IMR-90 (cell line): ENCODE data around the gene KRT78. TPM values are rescaled to one million over a fixed set of nuclear protein-coding genes. Genes with fewer than 3 reads are reported as not detected.

Experiments used
- ATAC-seq: fragments of 200-7000 bp; cut with Tn5 transposase; 2 replicates; pipeline ENCODE4 v1.9.1; 2020; ENCODE audit warnings: low read depth, mild to moderate bottlenecking, moderate library complexity
- BruUV-seq: library from RNA; stranded (reverse); fragments of 400-500 nt; replicated peaks from 2 replicates; lab custom pipeline; 2021; lab: Mats Ljungman, UMichigan
- CTCF ChIA-PET: fragments of 300-600 bp; formaldehyde crosslinking; extraction: SDS; loops from one replicate; lab custom pipeline; 2021; ENCODE audit warnings: antibody characterized with exemption; lab: Yijun Ruan, JAX
- POLR2A ChIA-PET: fragments of 300-600 bp; sonication (Branson Sonifier 250); formaldehyde crosslinking; loops from one replicate; lab custom pipeline; 2022; ENCODE audit warnings: antibody characterized with exemption; ENCODE audit not compliant: unreplicated experiment; lab: Charles Lee
- DNase-seq: peaks from one replicate; pipeline ENCODE4 v3.0.0; 2013
- H2AFZ ChIP-seq: replicated peaks from 2 replicates; pipeline ENCODE3; 2013; ENCODE audit warnings: low read length, mild to moderate bottlenecking; ENCODE audit not compliant: poor library complexity
- H2AK5ac ChIP-seq: 2 replicates; pipeline ENCODE4 v1.6.1; 2013; ENCODE audit warnings: low read depth, low read length, inconsistent platforms
- H2AK9ac ChIP-seq: replicated peaks from 2 replicates; pipeline ENCODE3; 2013; ENCODE audit warnings: mild to moderate bottlenecking, low read depth, low read length, moderate library complexity; ENCODE audit not compliant: poor library complexity
- H2BK120ac ChIP-seq: 2 replicates; pipeline ENCODE4 v1.6.1; 2013; ENCODE audit warnings: low read depth, low read length, inconsistent platforms
- H2BK15ac ChIP-seq: 3 replicates; pipeline ENCODE4 v1.6.1; 2013; ENCODE audit warnings: low read depth, low read length, inconsistent platforms
- H2BK20ac ChIP-seq: 2 replicates; pipeline ENCODE4 v1.6.1; 2013; ENCODE audit warnings: low read depth, mild to moderate bottlenecking, inconsistent platforms, low read length, moderate library complexity
- H2BK5ac ChIP-seq: 2 replicates; pipeline ENCODE4 v1.6.1; 2013; ENCODE audit warnings: mild to moderate bottlenecking, low read depth, low read length, inconsistent platforms; ENCODE audit not compliant: poor library complexity, severe bottlenecking
- H3K14ac ChIP-seq: replicated peaks from 2 replicates; pipeline ENCODE4 v1.6.1; 2013; ENCODE audit warnings: low read depth, low read length, inconsistent platforms
- H3K18ac ChIP-seq: 2 replicates; pipeline ENCODE4 v1.6.1; 2013; ENCODE audit warnings: low read depth, low read length, control low read depth
- H3K23ac ChIP-seq: 2 replicates; pipeline ENCODE4 v1.6.1; 2013; ENCODE audit warnings: low read depth, low read length, inconsistent platforms
- H3K27ac ChIP-seq: 2 replicates; pipeline ENCODE4 v1.5.1; 2013; ENCODE audit warnings: mild to moderate bottlenecking, control low read depth, low read length; ENCODE audit not compliant: insufficient read depth
- H3K27me3 ChIP-seq: 2 replicates; pipeline ENCODE4 v1.6.1; 2013; ENCODE audit warnings: low read length; ENCODE audit not compliant: control insufficient read depth, insufficient read depth
- H3K36me3 ChIP-seq: 2 replicates; pipeline ENCODE4 v1.6.1; 2013; ENCODE audit warnings: low read length, mixed read lengths; ENCODE audit not compliant: control insufficient read depth, insufficient read depth
- H3K4ac ChIP-seq: 2 replicates; pipeline ENCODE4 v1.6.1; 2013; ENCODE audit warnings: low read depth, low read length, inconsistent platforms
- H3K4me1 ChIP-seq: 2 replicates; pipeline ENCODE4 v1.6.1; 2013; ENCODE audit warnings: low read length, mixed read lengths; ENCODE audit not compliant: control insufficient read depth, insufficient read depth
- H3K4me2 ChIP-seq: 2 replicates; pipeline ENCODE4 v1.6.1; 2013; ENCODE audit warnings: low read depth, mild to moderate bottlenecking, control low read depth, low read length, moderate library complexity
- H3K4me3 ChIP-seq: 2 replicates; pipeline ENCODE4 v1.5.1; 2013; ENCODE audit warnings: low read depth, mild to moderate bottlenecking, control low read depth, low read length, moderate library complexity; ENCODE audit not compliant: insufficient read depth
- H3K56ac ChIP-seq: 2 replicates; pipeline ENCODE4 v1.6.1; 2013; ENCODE audit warnings: low read length, inconsistent platforms; ENCODE audit not compliant: insufficient read depth; ENCODE audit errors: extremely low read depth
- H3K79me1 ChIP-seq, 2 experiments: 2 replicates each; pipeline ENCODE4 v1.6.1; 2013; ENCODE audit warnings: low read length in 2 of 2, inconsistent platforms in 1 of 2, low read depth in 1 of 2
- H3K9ac ChIP-seq: 2 replicates; pipeline ENCODE4 v1.6.1; 2013; ENCODE audit warnings: low read depth, low read length, control low read depth
- H3K9me1 ChIP-seq: 2 replicates; pipeline ENCODE4 v1.6.1; 2013; ENCODE audit warnings: low read length, inconsistent platforms; ENCODE audit not compliant: insufficient read depth
- H3K9me3 ChIP-seq: 2 replicates; pipeline ENCODE4 v1.6.1; 2013; ENCODE audit warnings: low read length; ENCODE audit not compliant: control insufficient read depth, insufficient read depth
- H4K20me1 ChIP-seq: 2 replicates; pipeline ENCODE4 v1.6.1; 2013; ENCODE audit warnings: low read length, inconsistent platforms; ENCODE audit not compliant: insufficient read depth
- H4K5ac ChIP-seq: 2 replicates; pipeline ENCODE4 v1.6.1; 2013; ENCODE audit warnings: mild to moderate bottlenecking, low read depth, low read length, control low read depth
- H4K8ac ChIP-seq, 2 experiments: 2 replicates each; pipeline ENCODE4 v1.6.1; 2013; ENCODE audit warnings: low read depth in 2 of 2, low read length in 2 of 2, control low read depth in 1 of 2, inconsistent platforms in 1 of 2
- H4K91ac ChIP-seq: 2 replicates; pipeline ENCODE4 v1.6.1; 2013; ENCODE audit warnings: low read depth, low read length, inconsistent platforms; ENCODE audit not compliant: insufficient read depth
- BHLHE40 ChIP-seq: fragments of 150-350 bp; IDR thresholded peaks from 2 replicates; pipeline ENCODE4 v1.6.1; 2016; ENCODE audit warnings: mild to moderate bottlenecking, low read depth, low read length
- CHD1 ChIP-seq: IDR thresholded peaks from 2 replicates; pipeline ENCODE4 v1.6.1; 2012; ENCODE audit warnings: low read depth, low read length, improper control_type of control experiment
- FOS ChIP-seq: fragments of 150-350 bp; IDR thresholded peaks from 2 replicates; pipeline ENCODE4 v1.6.1; 2016; ENCODE audit warnings: low read depth, low read length
- MAFK ChIP-seq: IDR thresholded peaks from 2 replicates; pipeline ENCODE4 v1.6.1; 2012; ENCODE audit warnings: low read depth, low read length, improper control_type of control experiment
- MAZ ChIP-seq: IDR thresholded peaks from 2 replicates; pipeline ENCODE4 v1.6.1; 2012; ENCODE audit warnings: low read depth, mild to moderate bottlenecking, low read length, improper control_type of control experiment, moderate library complexity, borderline replicate concordance
- MXI1 ChIP-seq: IDR thresholded peaks from 2 replicates; pipeline ENCODE4 v1.6.1; 2012; ENCODE audit warnings: low read depth, mild to moderate bottlenecking, low read length, moderate library complexity, borderline replicate concordance
- NFE2L2 ChIP-seq: fragments of 150-350 bp; IDR thresholded peaks from 2 replicates; pipeline ENCODE4 v1.6.1; 2016; ENCODE audit warnings: low read depth, mild to moderate bottlenecking, low read length
- POLR2A ChIP-seq: IDR thresholded peaks from 2 replicates; pipeline ENCODE4 v1.6.1; 2012; ENCODE audit warnings: mild to moderate bottlenecking, low read depth, low read length
- RAD21 ChIP-seq: IDR thresholded peaks from 2 replicates; pipeline ENCODE4 v1.6.1; 2012; ENCODE audit warnings: low read length, improper control_type of control experiment
- RCOR1 ChIP-seq: IDR thresholded peaks from 2 replicates; pipeline ENCODE4 v1.6.1; 2012; ENCODE audit warnings: mild to moderate bottlenecking, low read length, improper control_type of control experiment; ENCODE audit not compliant: insufficient replicate concordance
- RFX5 ChIP-seq: IDR thresholded peaks from 2 replicates; pipeline ENCODE4 v1.8.0; 2012; ENCODE audit warnings: low read depth, mild to moderate bottlenecking, low read length, moderate library complexity
- SMC3 ChIP-seq: fragments of 150-350 bp; IDR thresholded peaks from 2 replicates; pipeline ENCODE4 v1.6.1; 2016; ENCODE audit warnings: low read depth, mild to moderate bottlenecking, antibody characterized with exemption, low read length, moderate library complexity
- WGBS, 2 experiments: methylation state at CpG; one replicate each; pipeline versions ENCODE4 v1.1.5 to v1.1.7; 2013; ENCODE audit warnings: missing lambda C conversion rate in 2 of 2; ENCODE audit not compliant: insufficient read length in 1 of 2; ENCODE audit errors: extremely low coverage in 2 of 2; 5-methylcytosine and 5-hydroxymethylcytosine counted together
- dilution Hi-C: fragments of 300-500 bp; cut with HindIII; formaldehyde crosslinking; loops from one replicate; pipeline ENCODE4 v1.14.3; 2018; ENCODE audit warnings: low sequenced_read_pairs; ENCODE audit not compliant: unreplicated experiment
- in situ Hi-C: fragments of 300-500 bp; cut with MboI; formaldehyde crosslinking; loops from 3 replicates; pipeline ENCODE4 v1.14.3; 2019; ENCODE audit warnings: low sequenced_read_pairs, inconsistent platforms, mixed read lengths
- intact Hi-C: fragments of 100-400 bp; cut with micrococcal nuclease; formaldehyde crosslinking; loops from 2 replicates; pipeline ENCODE4 v1.10.0; 2022
- polyA plus RNA-seq, 3 experiments: library from polyadenylated mRNA; depleted of rRNA; stranded (reverse); fragments of >200 nt; gene quantifications; 2 replicates each; pipeline ENCODE4 v1.2.3, GENCODE V29; 2012; ENCODE audit warnings: low replicate concordance in 1 of 3
- total RNA-seq: library from RNA; depleted of rRNA; stranded (reverse); fragments of >200 nt; gene quantifications from 2 replicates; pipeline ENCODE4 v1.2.3, GENCODE V29; 2012
- TF ChIP-seq, protein P1 (sequence below): conservative IDR thresholded peaks from 2 replicates; pipeline ENCODE4 v1.5.1; 2012; ENCODE audit warnings: mild to moderate bottlenecking, low read depth, low read length, improper control_type of control experiment
- TF ChIP-seq, protein P2 (sequence below): fragments of 150-350 bp; IDR thresholded peaks from 2 replicates; pipeline ENCODE4 v1.6.1; 2017; ENCODE audit warnings: mild to moderate bottlenecking, antibody characterized with exemption, low read length, low read depth
- TF ChIP-seq, protein P3 (sequence below): fragments of 150-350 bp; IDR thresholded peaks from 2 replicates; pipeline ENCODE4 v1.6.1; 2016; ENCODE audit warnings: low read depth, mild to moderate bottlenecking, low read length, moderate library complexity, borderline replicate concordance

Gene KRT78
- total and polyA plus RNA-seq, 2 of the 4 experiments (the other 2 are of a cell fraction), result not detected

DNA sequence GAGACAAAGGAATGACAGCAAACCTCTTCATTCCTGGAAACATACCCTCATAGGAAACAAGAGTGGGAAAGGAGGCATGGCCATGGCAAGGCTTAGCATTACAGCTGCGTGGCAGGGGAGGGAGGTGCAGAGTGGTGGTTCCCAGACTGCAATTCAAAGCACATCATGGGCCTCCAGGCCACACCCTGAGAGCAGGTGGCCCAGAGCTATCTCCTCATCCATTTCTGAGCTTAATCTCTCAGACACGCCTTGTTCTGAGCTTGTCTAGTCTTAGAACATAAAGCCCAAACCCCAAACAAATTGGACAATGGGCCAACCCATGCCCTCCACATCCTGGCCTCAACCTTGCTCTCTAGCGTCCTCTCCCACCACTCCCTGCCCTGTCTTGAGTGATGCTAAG lies 47.0 kb downstream of the KRT78 start:
- TF ChIP-seq MAFK (no peak), NFE2L2 (no peak), RAD21 (no peak), POLR2A (no peak), MXI1 (no peak), SMC3 (no peak), BHLHE40 (no peak), RFX5 (no peak), FOS (no peak), MAZ (no peak), RCOR1 (no peak), CHD1 (no peak)
- TF ChIP-seq, protein P1, sequence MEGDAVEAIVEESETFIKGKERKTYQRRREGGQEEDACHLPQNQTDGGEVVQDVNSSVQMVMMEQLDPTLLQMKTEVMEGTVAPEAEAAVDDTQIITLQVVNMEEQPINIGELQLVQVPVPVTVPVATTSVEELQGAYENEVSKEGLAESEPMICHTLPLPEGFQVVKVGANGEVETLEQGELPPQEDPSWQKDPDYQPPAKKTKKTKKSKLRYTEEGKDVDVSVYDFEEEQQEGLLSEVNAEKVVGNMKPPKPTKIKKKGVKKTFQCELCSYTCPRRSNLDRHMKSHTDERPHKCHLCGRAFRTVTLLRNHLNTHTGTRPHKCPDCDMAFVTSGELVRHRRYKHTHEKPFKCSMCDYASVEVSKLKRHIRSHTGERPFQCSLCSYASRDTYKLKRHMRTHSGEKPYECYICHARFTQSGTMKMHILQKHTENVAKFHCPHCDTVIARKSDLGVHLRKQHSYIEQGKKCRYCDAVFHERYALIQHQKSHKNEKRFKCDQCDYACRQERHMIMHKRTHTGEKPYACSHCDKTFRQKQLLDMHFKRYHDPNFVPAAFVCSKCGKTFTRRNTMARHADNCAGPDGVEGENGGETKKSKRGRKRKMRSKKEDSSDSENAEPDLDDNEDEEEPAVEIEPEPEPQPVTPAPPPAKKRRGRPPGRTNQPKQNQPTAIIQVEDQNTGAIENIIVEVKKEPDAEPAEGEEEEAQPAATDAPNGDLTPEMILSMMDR, result no peak
- TF ChIP-seq, protein P2, sequence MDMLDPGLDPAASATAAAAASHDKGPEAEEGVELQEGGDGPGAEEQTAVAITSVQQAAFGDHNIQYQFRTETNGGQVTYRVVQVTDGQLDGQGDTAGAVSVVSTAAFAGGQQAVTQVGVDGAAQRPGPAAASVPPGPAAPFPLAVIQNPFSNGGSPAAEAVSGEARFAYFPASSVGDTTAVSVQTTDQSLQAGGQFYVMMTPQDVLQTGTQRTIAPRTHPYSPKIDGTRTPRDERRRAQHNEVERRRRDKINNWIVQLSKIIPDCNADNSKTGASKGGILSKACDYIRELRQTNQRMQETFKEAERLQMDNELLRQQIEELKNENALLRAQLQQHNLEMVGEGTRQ, result no peak
- TF ChIP-seq, protein P3, sequence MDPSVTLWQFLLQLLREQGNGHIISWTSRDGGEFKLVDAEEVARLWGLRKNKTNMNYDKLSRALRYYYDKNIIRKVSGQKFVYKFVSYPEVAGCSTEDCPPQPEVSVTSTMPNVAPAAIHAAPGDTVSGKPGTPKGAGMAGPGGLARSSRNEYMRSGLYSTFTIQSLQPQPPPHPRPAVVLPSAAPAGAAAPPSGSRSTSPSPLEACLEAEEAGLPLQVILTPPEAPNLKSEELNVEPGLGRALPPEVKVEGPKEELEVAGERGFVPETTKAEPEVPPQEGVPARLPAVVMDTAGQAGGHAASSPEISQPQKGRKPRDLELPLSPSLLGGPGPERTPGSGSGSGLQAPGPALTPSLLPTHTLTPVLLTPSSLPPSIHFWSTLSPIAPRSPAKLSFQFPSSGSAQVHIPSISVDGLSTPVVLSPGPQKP, result no peak
- Histone ChIP-seq H3K4me1 (no peaks in the 10 kb centered on the region), H3K18ac (no peak overlapping the region), H2AK5ac (no peak overlapping the region), H3K36me3 (no peaks in the 10 kb centered on the region), H2BK15ac (no peak overlapping the region), H2BK120ac (no peak overlapping the region), H2BK5ac (no peak overlapping the region), H2AFZ (no peak overlapping the region), H3K4me2 (no peak overlapping the region), H3K27me3 (peaks cover 14% of the 10 kb centered on the region), H4K20me1 (no peaks in the 10 kb centered on the region; the same call in 1 of the 2 replicates), H2BK20ac (no peak overlapping the region), H4K5ac (no peak overlapping the region), H4K8ac (no peak overlapping the region), H3K9me3 (no peaks in the 10 kb centered on the region), H3K14ac (no peak overlapping the region), H3K4me3 (no peak overlapping the region), H4K91ac (no peak overlapping the region), H3K79me1 (no peaks in the 10 kb centered on the region), H3K56ac (no peak overlapping the region), H3K27ac (no peak overlapping the region), H3K9me1 (peaks cover 3% of the 10 kb centered on the region; the same call in 1 of the 2 replicates), H2AK9ac (no peak overlapping the region), H3K4ac (no peak overlapping the region), H3K23ac (no peak overlapping the region), H3K9ac (no peak overlapping the region)
- intact Hi-C loops (no loop called here), in situ Hi-C loops (no loop called here), dilution Hi-C loops (no loop called here)
- DNase-seq (no peak), ATAC-seq (no peak)
- ChIA-PET CTCF (no interaction called here), POLR2A (no interaction called here)
- BruUV-seq, result no TSS peak
- 60% methylated on average over 1 of the region's 3 CpGs; no CpG with 5 or more reads in 1 of the 2 experiments for WGBS, 2 experiments
